Vagina (tissue), 2 donors: ENCODE measurements around the gene ZSCAN20. TPM values are rescaled to one million over a fixed set of nuclear protein-coding genes. Genes with fewer than 3 reads are reported as not detected.

Source experiments
- DNase-seq, 2 donors: peaks; one replicate each; pipeline ENCODE4 v3.0.0-alpha.2; 2017; ENCODE audit errors: extremely low spot score in 2 of 2
- H3K27ac ChIP-seq: fragments of 200-600 bp; sonication (generic); one replicate; pipeline ENCODE4 v1.5.1; 2019
- H3K27me3 ChIP-seq: fragments of 200-600 bp; sonication (generic); one replicate; pipeline ENCODE4 v1.5.1; 2019
- H3K36me3 ChIP-seq, 2 donors: fragments of 200-600 bp; sonication (generic); one replicate each; pipeline ENCODE4 v1.5.1; 2017 to 2019
- H3K4me1 ChIP-seq: fragments of 200-600 bp; sonication (generic); one replicate; pipeline ENCODE4 v1.5.1; 2019
- H3K4me3 ChIP-seq, 2 donors: fragments of 200-600 bp; sonication (generic); 1 replicate in 1 of 2; 2 replicates in 1 of 2; pipeline ENCODE4 v1.5.1; 2016 to 2019
- H3K9me3 ChIP-seq: fragments of 200-600 bp; sonication (generic); one replicate; pipeline ENCODE4 v1.5.1; 2019
- POLR2A ChIP-seq, 2 donors: fragments of 450-650 bp; IDR thresholded peaks; one replicate each; pipeline ENCODE4 v1.6.1; 2017; ENCODE audit warnings: antibody characterized with exemption in 2 of 2, mild to moderate bottlenecking in 2 of 2, moderate library complexity in 2 of 2
- POLR2AphosphoS5 ChIP-seq, 2 donors: sonication (generic); formaldehyde crosslinking; IDR thresholded peaks; one replicate each; pipeline ENCODE4 v1.9.0; 2017; ENCODE audit warnings: antibody characterized with exemption in 2 of 2, mild to moderate bottlenecking in 2 of 2, low read depth in 1 of 2; ENCODE audit not compliant: insufficient read depth in 1 of 2
- intact Hi-C: fragments of 100-400 bp; cut with DNase I; formaldehyde crosslinking; loops from one replicate; pipeline ENCODE4 v1.15.1; 2023
- total RNA-seq: library from RNA; depleted of rRNA; stranded (reverse); fragments of >200 nt; gene quantifications from one replicate; pipeline ENCODE4 v1.2.3, GENCODE V29; 2016
- TF ChIP-seq, protein P1 (sequence below), 3 experiments: fragments of 450-650 bp in 2 of 3; fragments of 200-600 bp in 1 of 3; sonication (generic) in 1 of 3; IDR thresholded peaks; one replicate each; pipeline ENCODE4 v1.5.1; 2017 to 2019; ENCODE audit warnings: antibody characterized with exemption in 3 of 3, mild to moderate bottlenecking in 2 of 3, moderate library complexity in 2 of 3

The ZSCAN20 gene
- total RNA-seq, 1 donor from 2014 or later = 4.4 TPM

DNA sequence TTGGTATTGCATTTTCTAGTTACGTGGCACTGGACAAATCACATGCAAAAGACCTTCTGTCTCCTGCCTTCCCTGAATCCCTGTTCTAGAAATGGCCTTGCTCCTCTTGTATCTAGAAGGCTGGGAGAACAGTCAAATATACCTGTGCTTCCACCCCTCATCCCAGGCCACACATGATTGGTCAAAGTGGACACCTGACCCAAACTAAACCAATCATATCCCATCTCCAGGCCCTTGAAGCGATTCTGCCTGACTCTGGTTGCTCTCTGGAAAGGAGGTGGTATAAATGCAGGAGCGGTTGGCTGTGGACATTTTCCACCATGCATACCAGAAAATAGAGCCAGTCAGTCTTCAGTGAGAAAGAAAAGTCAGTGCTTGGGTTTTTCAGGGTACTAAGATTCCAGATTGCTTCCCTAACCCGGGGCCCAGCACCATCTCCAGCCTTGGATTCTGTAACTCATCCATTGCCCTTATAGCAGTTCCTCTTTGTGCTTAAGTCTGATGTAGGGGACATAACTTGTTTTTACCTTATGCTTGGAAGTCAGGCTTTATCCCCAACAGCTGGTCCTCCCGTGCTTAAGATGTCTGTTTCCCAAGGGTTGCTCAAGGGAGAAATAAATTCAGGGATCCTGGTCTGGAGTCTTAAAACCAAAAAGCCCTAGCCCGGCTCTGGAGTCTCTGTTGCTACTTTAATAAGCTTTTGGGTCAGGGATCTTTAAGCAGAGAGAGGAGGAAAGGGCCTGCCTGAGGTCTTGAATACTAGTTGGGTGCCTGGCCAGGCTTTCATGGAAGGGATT is 33.9 kb upstream of the ZSCAN20 start:
- no peak overlapping the region for H3K27ac ChIP-seq
- peaks cover 17% of the 10 kb centered on the region for H3K4me1 ChIP-seq
- intact Hi-C loops = no loop called here
- no peak for TF ChIP-seq POLR2A (IDR thresholded peaks at IDR 0.05)
- no peak for TF ChIP-seq POLR2AphosphoS5 (IDR thresholded peaks at IDR 0.05; ENCODE audit: insufficient read depth in 1 of 2, low read depth in 1 of 2)
- TF ChIP-seq, protein P1, sequence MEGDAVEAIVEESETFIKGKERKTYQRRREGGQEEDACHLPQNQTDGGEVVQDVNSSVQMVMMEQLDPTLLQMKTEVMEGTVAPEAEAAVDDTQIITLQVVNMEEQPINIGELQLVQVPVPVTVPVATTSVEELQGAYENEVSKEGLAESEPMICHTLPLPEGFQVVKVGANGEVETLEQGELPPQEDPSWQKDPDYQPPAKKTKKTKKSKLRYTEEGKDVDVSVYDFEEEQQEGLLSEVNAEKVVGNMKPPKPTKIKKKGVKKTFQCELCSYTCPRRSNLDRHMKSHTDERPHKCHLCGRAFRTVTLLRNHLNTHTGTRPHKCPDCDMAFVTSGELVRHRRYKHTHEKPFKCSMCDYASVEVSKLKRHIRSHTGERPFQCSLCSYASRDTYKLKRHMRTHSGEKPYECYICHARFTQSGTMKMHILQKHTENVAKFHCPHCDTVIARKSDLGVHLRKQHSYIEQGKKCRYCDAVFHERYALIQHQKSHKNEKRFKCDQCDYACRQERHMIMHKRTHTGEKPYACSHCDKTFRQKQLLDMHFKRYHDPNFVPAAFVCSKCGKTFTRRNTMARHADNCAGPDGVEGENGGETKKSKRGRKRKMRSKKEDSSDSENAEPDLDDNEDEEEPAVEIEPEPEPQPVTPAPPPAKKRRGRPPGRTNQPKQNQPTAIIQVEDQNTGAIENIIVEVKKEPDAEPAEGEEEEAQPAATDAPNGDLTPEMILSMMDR (IDR thresholded peaks at IDR 0.05) = no peak
- H3K9me3 ChIP-seq = no peaks in the 10 kb centered on the region
- no peaks in the 10 kb centered on the region for H3K27me3 ChIP-seq
- DNase-seq = no peak
- no peaks in the 10 kb centered on the region for H3K36me3 ChIP-seq
- no peak overlapping the region for H3K4me3 ChIP-seq

DNA sequence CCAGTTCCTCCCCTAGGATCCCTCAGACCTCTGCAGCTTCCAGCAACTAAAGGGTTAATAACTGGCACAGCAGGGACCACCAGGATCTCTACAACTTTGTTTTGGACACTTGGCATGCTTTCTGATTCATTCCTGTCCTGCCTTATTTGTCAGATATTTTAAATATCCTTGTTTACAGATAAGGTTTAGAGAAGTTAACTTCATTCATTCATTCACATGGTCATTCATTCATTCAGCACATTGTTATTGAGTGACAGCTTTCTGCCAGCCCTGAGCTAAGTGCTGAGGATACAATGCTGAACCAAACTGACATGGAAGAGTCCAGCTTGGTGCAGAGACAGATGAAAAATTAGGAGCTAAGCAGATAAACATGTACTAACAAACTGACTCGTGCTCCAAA is 32.8 kb upstream of the ZSCAN20 start:
- Histone ChIP-seq H3K27me3 (no peaks in the 10 kb centered on the region), H3K27ac (no peak overlapping the region), H3K4me1 (peaks cover 6% of the 10 kb centered on the region), H3K36me3 (no peaks in the 10 kb centered on the region), H3K4me3 (no peak overlapping the region), H3K9me3 (no peaks in the 10 kb centered on the region)
- intact Hi-C loops = no loop called here
- DNase-seq = no peak
- TF ChIP-seq POLR2AphosphoS5 (IDR thresholded peaks at IDR 0.05; ENCODE audit: insufficient read depth in 1 of 2, low read depth in 1 of 2) (no peak), POLR2A (IDR thresholded peaks at IDR 0.05) (no peak)
- TF ChIP-seq, protein P1 (IDR thresholded peaks at IDR 0.05) = no peak

DNA sequence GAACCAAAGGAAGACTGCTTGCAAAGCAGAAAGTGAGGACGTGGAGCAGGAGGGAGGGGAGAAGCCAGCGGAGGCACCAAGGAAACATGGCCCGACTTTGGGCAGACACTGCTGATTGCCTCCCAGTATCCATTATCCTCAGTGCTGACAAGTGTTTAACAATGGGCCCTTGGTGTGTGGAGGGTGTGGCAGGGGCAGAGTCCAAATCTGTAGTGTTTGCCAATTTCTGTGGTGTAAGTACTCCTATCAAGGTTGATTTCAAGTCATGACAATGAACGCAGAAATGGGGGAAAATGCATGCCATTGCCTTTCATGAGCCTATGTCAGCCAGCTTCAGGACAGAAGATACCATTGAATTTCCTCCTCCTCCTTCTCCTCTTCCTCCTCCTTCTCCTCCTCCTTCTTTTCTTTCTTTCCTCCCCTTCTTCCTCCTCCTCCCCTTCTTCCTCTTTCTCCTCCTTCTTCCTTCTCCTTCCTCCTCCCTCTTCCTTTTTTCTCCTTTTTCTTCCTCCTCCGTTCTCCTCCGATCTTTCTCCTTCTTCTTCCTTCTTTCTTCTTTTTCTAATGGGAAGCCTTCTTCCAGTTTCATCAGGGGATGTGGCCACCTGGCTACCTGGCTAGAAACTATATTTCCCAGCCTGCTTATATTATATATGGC is 31.2 kb upstream of the ZSCAN20 start:
- TF ChIP-seq POLR2AphosphoS5 (IDR thresholded peaks at IDR 0.05; ENCODE audit: insufficient read depth in 1 of 2, low read depth in 1 of 2) = no peak
- TF ChIP-seq, protein P1 (IDR thresholded peaks at IDR 0.05) = no peak
- no peak for TF ChIP-seq POLR2A (IDR thresholded peaks at IDR 0.05)
- intact Hi-C loops = no loop called here

DNA sequence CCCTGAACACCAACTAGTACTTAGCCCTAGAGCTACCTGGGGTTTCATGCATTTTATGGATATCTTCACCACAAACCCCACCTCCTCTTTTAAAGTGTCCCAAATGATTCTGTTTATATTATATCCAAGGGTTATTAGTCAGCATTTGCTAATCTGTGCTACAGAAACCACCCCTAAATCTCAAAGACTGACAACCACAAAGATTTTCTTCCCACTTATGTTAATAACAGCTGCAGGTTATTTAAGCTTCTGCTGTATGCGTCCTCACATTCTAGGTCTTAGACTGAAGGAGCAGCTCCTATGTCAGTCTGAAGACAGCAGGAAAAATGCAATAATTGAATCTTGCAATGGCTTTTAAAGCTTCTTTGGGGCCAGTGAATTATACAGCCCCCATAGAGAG is 30.3 kb upstream of the ZSCAN20 start:
- Histone ChIP-seq H3K4me3 (no peak overlapping the region), H3K27me3 (no peaks in the 10 kb centered on the region), H3K9me3 (no peaks in the 10 kb centered on the region), H3K27ac (no peak overlapping the region), H3K4me1 (no peaks in the 10 kb centered on the region), H3K36me3 (no peaks in the 10 kb centered on the region)
- TF ChIP-seq, protein P1 (IDR thresholded peaks at IDR 0.05) = no peak
- TF ChIP-seq POLR2AphosphoS5 (IDR thresholded peaks at IDR 0.05; ENCODE audit: insufficient read depth in 1 of 2, low read depth in 1 of 2) = no peak
- no peak for TF ChIP-seq POLR2A (IDR thresholded peaks at IDR 0.05)
- intact Hi-C loops = no loop called here
- no peak for DNase-seq

More for the DNA sequence above, 31.2 kb upstream of the ZSCAN20 start:
- Histone ChIP-seq H3K4me3 (no peak overlapping the region), H3K9me3 (no peaks in the 10 kb centered on the region), H3K27ac (no peak overlapping the region), H3K27me3 (no peaks in the 10 kb centered on the region), H3K36me3 (no peaks in the 10 kb centered on the region), H3K4me1 (no peaks in the 10 kb centered on the region)
- no peak for DNase-seq
